ENCODE results near the gene NMRK2.
"Not testable (repeated sequence)": the region's sequence is repeated elsewhere in the genome, so short reads cannot be mapped to it uniquely, and the experiment has no call there.

The NMRK2 gene

GRCh38 chr19:3949997-3950859 is 17.4 kb downstream of the NMRK2 start:
- H3K27ac ChIP-seq (replicated peaks): no peak overlapping the region
- no peak for DNase-seq (ENCODE audit: low read depth in 1 of 2, low spot score in 1 of 2)
- H3K27me3 ChIP-seq (ENCODE audit: insufficient read depth, poor library complexity, severe bottlenecking): peaks cover 4% of the 10 kb centered on the region
- TF ChIP-seq, protein P1, sequence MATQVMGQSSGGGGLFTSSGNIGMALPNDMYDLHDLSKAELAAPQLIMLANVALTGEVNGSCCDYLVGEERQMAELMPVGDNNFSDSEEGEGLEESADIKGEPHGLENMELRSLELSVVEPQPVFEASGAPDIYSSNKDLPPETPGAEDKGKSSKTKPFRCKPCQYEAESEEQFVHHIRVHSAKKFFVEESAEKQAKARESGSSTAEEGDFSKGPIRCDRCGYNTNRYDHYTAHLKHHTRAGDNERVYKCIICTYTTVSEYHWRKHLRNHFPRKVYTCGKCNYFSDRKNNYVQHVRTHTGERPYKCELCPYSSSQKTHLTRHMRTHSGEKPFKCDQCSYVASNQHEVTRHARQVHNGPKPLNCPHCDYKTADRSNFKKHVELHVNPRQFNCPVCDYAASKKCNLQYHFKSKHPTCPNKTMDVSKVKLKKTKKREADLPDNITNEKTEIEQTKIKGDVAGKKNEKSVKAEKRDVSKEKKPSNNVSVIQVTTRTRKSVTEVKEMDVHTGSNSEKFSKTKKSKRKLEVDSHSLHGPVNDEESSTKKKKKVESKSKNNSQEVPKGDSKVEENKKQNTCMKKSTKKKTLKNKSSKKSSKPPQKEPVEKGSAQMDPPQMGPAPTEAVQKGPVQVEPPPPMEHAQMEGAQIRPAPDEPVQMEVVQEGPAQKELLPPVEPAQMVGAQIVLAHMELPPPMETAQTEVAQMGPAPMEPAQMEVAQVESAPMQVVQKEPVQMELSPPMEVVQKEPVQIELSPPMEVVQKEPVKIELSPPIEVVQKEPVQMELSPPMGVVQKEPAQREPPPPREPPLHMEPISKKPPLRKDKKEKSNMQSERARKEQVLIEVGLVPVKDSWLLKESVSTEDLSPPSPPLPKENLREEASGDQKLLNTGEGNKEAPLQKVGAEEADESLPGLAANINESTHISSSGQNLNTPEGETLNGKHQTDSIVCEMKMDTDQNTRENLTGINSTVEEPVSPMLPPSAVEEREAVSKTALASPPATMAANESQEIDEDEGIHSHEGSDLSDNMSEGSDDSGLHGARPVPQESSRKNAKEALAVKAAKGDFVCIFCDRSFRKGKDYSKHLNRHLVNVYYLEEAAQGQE (IDR thresholded peaks at IDR 0.05; ENCODE audit: insufficient replicate concordance, low read depth): no peak
- TF ChIP-seq, protein P2, sequence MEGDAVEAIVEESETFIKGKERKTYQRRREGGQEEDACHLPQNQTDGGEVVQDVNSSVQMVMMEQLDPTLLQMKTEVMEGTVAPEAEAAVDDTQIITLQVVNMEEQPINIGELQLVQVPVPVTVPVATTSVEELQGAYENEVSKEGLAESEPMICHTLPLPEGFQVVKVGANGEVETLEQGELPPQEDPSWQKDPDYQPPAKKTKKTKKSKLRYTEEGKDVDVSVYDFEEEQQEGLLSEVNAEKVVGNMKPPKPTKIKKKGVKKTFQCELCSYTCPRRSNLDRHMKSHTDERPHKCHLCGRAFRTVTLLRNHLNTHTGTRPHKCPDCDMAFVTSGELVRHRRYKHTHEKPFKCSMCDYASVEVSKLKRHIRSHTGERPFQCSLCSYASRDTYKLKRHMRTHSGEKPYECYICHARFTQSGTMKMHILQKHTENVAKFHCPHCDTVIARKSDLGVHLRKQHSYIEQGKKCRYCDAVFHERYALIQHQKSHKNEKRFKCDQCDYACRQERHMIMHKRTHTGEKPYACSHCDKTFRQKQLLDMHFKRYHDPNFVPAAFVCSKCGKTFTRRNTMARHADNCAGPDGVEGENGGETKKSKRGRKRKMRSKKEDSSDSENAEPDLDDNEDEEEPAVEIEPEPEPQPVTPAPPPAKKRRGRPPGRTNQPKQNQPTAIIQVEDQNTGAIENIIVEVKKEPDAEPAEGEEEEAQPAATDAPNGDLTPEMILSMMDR (IDR thresholded peaks at IDR 0.05; ENCODE audit: insufficient read depth, low read length): no peak
- no peak for TF ChIP-seq GABPA (IDR thresholded peaks at IDR 0.05; ENCODE audit: low read depth)
- H3K4me3 ChIP-seq (replicated peaks; ENCODE audit: insufficient read depth, low read length): no peak overlapping the region

DNA sequence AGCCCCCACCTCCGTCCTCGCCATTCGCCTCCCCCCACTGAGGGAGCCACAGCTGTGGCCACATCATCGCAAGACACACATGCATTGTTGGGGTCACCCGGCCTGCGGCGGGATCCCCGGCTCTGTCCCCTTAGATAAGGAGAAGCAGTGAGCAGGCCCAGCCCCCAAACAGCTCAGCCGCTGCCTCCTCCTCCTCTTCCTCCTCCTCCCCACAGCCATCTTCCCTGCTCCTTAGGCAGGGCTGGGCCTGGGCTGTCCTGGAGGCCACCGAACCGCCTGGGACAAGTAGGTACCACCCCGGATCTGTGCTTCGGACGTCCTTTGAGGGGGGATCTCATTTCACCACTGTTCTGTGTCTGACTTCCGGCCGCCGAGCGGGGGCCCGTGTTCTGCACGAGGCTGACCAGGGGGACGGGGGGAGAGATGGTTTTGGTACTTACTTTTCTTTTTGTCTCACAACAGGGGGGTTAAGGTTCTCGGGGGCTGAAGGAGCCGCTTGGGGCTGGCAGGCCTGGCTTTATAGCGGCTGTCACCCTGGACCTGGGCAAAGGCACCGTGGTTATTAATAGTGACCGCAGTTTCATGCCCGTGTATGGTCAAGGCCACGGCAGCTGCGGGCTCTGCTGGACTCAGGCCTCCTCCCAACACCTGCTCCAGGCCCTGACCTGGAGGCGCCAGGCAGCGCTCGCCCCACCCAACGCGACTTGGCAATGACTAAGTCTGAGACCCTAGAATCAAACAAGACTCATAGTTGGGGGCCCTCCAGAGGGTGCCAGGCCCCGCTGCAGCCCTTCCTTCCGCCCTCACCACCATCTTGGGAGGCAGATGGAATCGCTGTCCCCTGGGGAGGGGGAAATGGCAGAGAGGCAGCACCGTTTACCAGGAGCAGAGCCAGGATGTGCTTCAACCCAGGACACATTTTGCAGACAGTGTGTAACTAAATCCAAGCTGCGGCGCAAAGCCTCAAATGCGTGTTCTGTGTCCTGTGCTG is 18.3 kb downstream of the NMRK2 start:
- Histone ChIP-seq H3K4me3 (replicated peaks; ENCODE audit: insufficient read depth, low read length) (no peak overlapping the region), H3K27ac (replicated peaks) (no peak overlapping the region), H3K27me3 (ENCODE audit: insufficient read depth, poor library complexity, severe bottlenecking) (peaks cover 4% of the 10 kb centered on the region)
- TF ChIP-seq, protein P1 (IDR thresholded peaks at IDR 0.05; ENCODE audit: insufficient replicate concordance, low read depth): no peak
- TF ChIP-seq SPI1 (IDR thresholded peaks at IDR 0.05; ENCODE audit: borderline replicate concordance, low read depth): no peak
- TF ChIP-seq POLR2AphosphoS5 (IDR thresholded peaks at IDR 0.05; ENCODE audit: low read depth): no peak
- TF ChIP-seq, protein P2 (IDR thresholded peaks at IDR 0.05; ENCODE audit: insufficient read depth, low read length): no peak
- no peak for TF ChIP-seq GABPA (IDR thresholded peaks at IDR 0.05; ENCODE audit: low read depth)
- no peak for DNase-seq (ENCODE audit: low read depth in 1 of 2, low spot score in 1 of 2)

GRCh38 chr19:3952755-3953276 is 19.9 kb downstream of the NMRK2 start:
- H3K4me3 ChIP-seq (replicated peaks; ENCODE audit: insufficient read depth, low read length); DNase-seq (ENCODE audit: low read depth in 1 of 2, low spot score in 1 of 2); H3K27me3 ChIP-seq (ENCODE audit: insufficient read depth, poor library complexity, severe bottlenecking): not testable (repeated sequence)

GRCh38 chr19:3954107-3954506 is 21.2 kb downstream of the NMRK2 start:
- Histone ChIP-seq H3K27ac (replicated peaks) (no peak overlapping the region), H3K4me3 (replicated peaks; ENCODE audit: insufficient read depth, low read length) (no peak overlapping the region), H3K27me3 (ENCODE audit: insufficient read depth, poor library complexity, severe bottlenecking) (peaks cover 4% of the 10 kb centered on the region)
- no peak for TF ChIP-seq SPI1 (IDR thresholded peaks at IDR 0.05; ENCODE audit: borderline replicate concordance, low read depth)
- TF ChIP-seq, protein P1 (IDR thresholded peaks at IDR 0.05; ENCODE audit: insufficient replicate concordance, low read depth): no peak
- TF ChIP-seq POLR2AphosphoS5 (IDR thresholded peaks at IDR 0.05; ENCODE audit: low read depth): no peak
- TF ChIP-seq GABPA (IDR thresholded peaks at IDR 0.05; ENCODE audit: low read depth): no peak
- TF ChIP-seq, protein P2 (IDR thresholded peaks at IDR 0.05; ENCODE audit: insufficient read depth, low read length): no peak
- DNase-seq (ENCODE audit: low read depth in 1 of 2, low spot score in 1 of 2): no peak

More at GRCh38 chr19:3952755-3953276, 19.9 kb downstream of the NMRK2 start:
- not testable (repeated sequence) for H3K27ac ChIP-seq (replicated peaks)

DNA sequence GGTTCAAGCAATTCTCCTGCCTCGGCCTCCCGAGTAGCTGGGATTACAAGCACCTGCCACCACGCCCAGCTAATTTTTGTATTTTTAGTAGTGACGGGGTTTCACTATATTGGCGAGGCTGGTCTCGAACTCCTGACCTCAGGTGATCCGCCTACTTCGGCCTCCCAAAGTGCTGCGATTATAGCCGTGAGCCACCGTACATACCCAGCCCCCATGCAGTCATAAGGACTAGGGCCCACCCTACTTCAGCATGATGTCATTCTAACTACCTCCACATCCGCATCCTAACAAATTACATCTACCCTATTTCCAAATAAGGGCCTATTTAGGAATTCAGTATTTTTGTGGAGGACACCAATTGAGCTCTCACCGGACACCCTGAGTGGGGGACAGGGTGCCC is 22.4 kb downstream of the NMRK2 start:
- not testable (repeated sequence) for H3K27me3 ChIP-seq (ENCODE audit: insufficient read depth, poor library complexity, severe bottlenecking); DNase-seq (ENCODE audit: low read depth in 1 of 2, low spot score in 1 of 2); H3K27ac ChIP-seq (replicated peaks); H3K4me3 ChIP-seq (replicated peaks; ENCODE audit: insufficient read depth, low read length)

Data from HL-60 (cell line).